NCI-H2171 treated with DMSO at 0.1 percent for 48 hours (cell line): Measurements from ENCODE around the gene DAZAP1.
A peak's percentile ranks its signal among the peaks of the same experiment; 100 is the strongest.
"Not testable (repeated sequence)": the region's sequence is repeated elsewhere in the genome, so short reads cannot be mapped to it uniquely, and the experiment has no call there.

Source experiments
- DNase-seq: peaks from one replicate; lab custom pipeline; 2025; lab: John Stamatoyannopoulos, UW

DAZAP1 gene

GRCh38 chr19:1474011-1474764, 66.8 kb downstream of the DAZAP1 start:
- DNase-seq = no peak

DNA sequence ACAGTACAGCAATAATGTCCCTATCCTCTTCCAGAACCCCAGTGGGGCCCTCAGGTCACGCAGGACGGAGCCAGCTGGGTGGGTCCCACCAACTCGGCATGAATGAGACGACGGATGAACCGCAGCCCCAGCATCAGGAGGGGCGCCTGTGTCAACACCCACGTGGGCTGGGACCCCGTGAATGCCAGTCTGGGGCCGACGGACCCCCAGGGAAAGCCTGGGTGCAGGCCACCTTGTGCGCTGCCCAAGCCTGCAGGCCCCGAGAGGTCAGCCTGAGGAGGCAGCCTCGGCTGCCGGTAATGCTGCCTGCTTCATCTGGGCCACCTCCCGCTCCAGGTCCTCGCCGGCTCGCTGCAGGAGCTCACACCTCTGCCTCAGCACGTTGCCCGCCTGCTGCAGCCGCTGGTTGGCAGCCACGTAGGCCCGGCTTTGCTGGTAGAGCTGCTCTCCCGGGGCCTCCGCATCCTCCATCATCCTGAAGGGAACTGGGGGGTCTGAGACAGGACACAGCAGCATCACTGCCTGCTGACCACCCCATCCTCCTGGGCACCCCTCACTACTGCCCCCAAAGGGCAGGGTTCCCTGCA, 67.5 kb downstream of the DAZAP1 start:
- no peak for DNase-seq

DNA sequence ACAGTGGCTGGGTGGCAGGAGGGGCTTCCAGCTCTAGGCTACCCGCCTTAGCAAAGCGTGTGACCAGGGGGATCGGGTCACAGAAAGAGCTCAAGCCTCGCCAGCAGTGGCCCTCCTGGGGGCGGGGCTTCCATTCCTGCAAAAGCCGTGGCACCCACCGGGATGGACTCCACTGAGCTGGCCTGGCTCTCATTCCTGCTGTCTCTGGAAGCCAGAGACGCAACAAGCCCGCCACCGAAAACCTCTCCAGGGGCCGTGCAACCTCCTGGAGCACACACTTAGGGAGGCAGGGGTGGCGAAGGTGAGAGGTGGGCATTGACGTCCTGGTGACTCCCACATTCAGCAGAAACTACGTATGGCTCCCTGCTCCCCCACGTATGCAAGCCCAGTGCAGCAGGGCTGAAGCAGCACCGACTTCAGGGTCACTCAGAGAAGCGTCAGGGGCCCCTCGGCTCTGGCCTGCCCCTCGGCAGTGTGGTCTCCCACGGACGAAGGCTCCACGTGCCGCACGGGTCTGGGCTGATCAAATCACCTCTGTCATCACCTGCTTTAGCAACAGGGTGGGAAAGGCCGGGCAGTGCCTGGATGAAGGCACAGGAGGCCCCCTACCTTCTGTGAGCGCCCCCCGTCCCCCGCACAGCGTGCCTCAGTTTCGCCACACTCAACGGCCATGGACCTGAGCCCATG, 68.5 kb downstream of the DAZAP1 start:
- no peak for DNase-seq

DNA sequence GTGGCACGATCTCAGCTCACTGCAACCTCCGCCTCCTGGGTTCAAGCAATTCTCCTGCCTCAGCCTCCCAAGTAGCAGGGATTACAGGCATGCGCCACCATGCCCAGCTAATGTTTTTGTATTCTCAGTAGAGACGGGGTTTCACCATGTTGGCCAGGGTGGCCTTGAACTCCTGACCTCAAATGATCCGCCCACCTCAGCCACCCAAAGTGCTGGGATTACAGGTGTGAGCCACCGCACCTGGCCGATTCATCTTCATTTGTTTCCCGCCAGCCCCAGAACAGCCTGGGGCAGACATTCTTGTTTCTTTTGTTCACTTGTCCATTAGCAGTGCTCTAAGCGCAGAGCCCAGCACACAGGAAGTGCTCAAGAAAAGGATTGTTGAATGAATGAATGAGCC, 69.7 kb downstream of the DAZAP1 start:
- DNase-seq = not testable (repeated sequence)

- peak; percentile 93 for DNase-seq
Observed at GRCh38 chr19:1478934-1479707, 71.7 kb downstream of the DAZAP1 start, which contains the start of gene C19orf25. TSS of gene C19orf25 (minus strand) at chr19:1479215. CDS start at chr19:1478903, 312 bp downstream.

GRCh38 chr19:1481224-1481892, 74.0 kb downstream of the DAZAP1 start:
- no peak for DNase-seq

- DNase-seq = no peak
Observed at GRCh38 chr19:1481893-1482360, 74.5 kb downstream of the DAZAP1 start.

GRCh38 chr19:1482361-1483130, 75.2 kb downstream of the DAZAP1 start:
- DNase-seq = no peak

GRCh38 chr19:1483131-1483978, 76.0 kb downstream of the DAZAP1 start:
- no peak for DNase-seq

DNA sequence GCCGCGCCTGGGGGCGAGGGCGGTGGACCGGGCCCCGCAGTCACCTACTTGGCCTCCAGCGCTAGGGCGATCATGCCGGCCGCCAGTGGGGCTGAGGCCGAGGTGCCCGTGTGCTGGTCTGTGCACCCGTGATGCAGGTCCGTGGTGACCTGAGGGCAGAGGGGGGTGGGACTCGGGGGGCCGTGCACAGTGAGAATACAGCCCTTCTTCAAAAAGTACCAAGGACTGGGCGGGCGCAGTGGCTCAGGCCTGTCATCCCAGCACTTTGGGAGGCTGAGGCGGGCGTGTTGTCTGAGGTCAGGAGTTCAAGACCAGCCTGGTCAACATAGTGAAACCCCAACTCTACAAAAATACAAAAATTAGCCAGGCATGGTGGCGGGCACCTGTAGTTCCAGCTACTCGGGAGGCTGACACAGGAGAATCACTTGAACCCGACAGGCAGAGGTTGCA, 76.6 kb downstream of the DAZAP1 start:
- DNase-seq = no peak
